GM21576 (cell line): ENCODE data around the gene CMTM8.
A peak's percentile ranks its signal among the peaks of the same experiment; 100 is the strongest.

Experiments used
- ATAC-seq: cut with Tn5 transposase; IDR thresholded peaks from one replicate; pipeline ENCODE4 v1.9.1; 2021; ENCODE audit warnings: mild to moderate bottlenecking, moderate library complexity; ENCODE audit not compliant: unreplicated experiment

The CMTM8 gene

DNA sequence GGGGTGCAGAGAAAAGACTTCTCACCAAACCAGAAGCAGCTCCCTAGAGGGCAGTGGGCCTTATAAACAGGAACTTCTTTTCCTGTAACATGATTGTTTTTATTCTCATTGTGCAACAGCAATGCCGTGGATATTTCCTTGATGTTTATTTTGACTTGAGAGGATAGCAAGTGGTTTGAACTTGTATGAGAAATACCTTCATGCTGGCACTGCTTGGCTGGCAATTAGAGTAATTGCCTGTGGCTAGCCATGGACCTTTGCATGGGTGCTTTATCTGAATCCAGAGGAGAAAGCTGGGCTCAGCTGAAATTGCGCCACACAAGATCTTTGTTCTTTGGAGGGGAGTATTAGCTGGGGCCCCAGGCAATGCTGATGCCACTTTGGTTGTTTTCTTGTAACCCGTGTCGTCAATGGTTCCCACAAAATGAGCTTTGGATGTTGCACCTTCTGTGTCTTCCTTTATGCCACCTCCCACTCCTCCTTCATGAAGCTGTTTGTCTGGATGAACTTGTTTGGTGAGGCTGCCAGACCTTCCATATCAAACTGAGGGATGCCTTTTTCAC lies 37.9 kb downstream of the CMTM8 start:
- no peak for ATAC-seq

DNA sequence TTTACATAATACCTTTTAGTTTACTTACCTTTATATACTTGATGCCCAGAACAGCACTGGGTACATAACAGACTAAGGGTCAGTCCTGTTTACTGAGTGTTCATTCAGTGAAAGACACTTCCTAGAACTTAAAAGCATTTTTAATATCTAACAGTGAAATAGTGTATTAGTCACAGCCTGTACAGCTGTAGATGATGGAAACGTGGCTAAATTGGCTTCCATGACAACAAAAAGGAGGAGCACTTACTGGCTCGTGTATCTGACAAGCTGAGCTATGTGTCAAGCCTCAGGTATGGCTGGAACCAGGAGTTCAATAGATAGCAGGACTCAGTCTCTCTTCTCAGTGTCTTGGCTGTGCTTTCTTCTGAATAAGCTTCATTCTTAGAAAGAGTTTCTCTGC lies 40.2 kb downstream of the CMTM8 start:
- ATAC-seq, result no peak

- no peak for ATAC-seq
These were observed 41.9 kb downstream of the CMTM8 start for GRCh38 chr3:32280262-32280910.

DNA sequence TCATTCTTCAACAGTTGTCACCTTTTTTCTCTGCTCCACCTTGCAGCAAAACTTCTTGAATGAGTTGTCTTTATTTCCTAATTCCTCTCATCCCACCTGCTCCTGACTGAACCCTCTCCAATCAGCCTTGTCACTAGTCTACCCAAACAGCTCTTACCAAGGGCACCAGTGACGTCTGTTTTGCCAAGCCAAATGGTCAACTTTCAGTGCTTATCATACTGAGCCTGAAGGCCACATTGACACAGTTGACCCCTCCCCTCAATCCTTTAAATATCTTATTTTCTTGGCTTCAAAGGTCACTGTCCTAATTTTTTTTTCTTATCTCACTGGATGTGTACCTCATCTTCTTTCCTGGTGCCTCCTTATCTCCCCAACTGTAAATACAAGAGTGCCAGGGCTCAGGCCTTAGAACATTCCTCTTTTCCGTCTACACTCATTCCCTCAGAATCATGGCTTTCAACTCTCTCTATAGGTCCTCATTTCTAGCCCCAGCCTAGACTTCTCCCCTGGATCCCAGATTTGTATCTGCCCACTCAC lies 43.2 kb downstream of the CMTM8 start:
- no peak for ATAC-seq

DNA sequence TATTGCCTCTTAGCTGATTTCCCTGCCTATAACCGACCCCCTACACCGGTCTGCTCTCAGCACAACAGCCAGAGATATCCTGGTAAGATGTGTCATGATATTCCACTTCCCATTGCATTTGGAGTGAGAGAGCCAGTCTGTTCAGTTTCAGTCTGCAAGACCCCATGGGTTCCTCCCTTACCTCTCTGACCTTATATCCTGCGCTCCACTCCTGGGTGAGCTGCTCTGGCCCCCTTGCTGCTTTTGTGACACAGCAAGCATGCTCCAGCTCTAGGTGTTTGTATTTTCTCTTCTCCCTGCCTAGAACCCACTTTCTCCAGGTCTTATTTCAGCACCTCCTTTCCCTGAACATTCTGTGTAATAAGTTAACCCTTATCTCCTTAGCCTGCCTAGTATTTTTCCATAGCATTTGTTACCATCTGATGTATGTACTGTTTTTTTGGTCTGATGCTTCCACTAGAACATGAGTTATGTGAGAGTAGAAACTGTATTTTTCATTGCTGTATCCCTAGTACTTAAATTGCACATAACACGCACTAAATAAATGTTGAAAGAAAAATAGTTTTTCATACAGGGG lies 44.2 kb downstream of the CMTM8 start:
- ATAC-seq, result no peak

- no peak for ATAC-seq
These were observed 44.8 kb downstream of the CMTM8 start for GRCh38 chr3:32283304-32283703.

GRCh38 chr3:32284443-32285212 lies 46.1 kb downstream of the CMTM8 start:
- no peak for ATAC-seq

GRCh38 chr3:32285891-32286290 lies 47.4 kb downstream of the CMTM8 start:
- ATAC-seq, result no peak

DNA sequence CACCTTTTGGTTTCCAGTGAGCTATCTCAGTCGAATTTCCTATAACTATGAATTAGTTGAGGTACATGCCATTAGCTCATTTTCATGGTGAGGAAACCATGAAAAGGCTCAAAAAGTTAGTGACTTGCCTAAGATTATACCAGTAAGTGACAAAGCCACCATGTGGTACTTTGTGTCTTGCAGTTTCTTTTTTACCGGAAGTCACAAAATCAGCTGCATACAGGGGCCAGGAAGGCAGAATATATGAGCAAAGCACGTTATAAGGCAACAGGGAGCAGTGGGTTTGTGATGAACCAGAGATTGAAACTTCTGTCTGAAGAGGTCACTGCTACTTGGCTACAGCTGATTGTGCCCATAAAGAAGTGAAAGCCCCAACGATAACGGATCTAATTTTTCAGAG lies 50.3 kb downstream of the CMTM8 start:
- ATAC-seq, result no peak

DNA sequence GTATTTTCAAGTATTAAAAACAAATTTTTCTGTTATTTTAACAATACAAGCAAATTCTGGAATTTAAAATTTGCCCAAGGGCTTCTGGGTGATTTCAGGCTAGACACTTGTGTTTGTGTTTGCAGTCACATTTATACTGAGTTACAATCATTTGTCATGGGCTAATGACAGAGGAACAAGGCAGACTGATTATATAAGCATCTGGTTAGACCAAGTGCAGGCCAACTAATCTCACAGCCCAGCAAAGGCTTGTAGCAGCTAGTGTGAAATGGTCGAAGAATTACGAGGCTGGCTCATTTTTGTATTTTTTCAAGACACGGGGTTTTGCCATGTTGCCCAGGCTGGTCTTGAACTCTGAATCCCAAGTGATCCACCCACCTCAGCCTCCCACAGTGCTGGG lies 52.1 kb downstream of the CMTM8 start:
- no peak for ATAC-seq

DNA sequence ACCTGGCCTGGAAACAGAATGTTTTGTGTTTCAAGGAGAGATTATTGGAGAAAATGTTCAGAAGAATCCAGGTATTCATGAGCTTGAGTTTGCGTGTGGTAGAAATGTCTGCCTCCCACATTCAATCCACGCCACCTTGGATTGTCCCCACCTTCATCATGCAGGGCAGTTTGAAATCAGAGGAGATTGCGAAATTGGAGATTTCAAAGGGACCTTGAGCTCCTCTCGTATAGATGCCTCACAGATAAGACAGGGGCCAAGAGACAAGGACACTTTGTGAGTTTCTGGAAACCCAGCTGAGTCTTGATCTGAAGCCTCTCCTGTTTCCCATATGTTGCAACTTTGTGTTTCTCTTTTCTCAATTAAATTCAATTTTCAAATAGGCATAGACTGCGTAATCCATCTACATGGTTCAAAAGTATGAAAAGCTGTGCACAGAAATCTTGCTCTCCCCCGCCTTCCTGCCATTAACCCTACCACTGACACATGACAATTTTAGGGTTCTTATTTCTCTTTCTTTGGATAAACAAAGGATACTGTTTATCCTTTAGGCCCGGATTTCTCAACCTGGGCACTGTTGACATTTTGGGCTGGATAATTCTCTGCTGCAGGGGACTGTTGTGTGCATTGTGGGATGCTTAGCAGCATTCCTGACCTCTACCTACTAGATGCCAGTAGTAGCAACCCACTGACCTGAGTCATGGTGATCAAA lies 53.8 kb downstream of the CMTM8 start:
- no peak for ATAC-seq

DNA sequence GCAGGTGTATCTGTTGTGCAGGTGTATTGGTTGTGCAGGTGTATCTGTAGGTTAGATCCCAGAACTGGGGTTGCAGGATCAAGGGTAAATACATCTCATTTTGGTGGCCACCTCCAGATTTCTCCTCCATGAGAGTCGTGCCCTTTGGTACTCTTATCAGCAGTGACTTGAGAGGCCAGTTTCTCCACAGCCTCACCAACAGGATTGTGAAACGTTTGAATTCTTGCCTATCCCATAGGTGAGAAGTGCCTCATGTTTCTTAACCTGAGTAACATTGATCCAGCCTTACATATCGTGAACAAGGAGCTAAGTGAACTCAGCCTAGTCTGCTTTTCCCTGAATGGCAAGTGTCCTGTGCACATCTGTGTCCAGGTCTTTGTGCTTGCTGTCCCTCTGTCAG lies 55.4 kb downstream of the CMTM8 start:
- no peak for ATAC-seq

DNA sequence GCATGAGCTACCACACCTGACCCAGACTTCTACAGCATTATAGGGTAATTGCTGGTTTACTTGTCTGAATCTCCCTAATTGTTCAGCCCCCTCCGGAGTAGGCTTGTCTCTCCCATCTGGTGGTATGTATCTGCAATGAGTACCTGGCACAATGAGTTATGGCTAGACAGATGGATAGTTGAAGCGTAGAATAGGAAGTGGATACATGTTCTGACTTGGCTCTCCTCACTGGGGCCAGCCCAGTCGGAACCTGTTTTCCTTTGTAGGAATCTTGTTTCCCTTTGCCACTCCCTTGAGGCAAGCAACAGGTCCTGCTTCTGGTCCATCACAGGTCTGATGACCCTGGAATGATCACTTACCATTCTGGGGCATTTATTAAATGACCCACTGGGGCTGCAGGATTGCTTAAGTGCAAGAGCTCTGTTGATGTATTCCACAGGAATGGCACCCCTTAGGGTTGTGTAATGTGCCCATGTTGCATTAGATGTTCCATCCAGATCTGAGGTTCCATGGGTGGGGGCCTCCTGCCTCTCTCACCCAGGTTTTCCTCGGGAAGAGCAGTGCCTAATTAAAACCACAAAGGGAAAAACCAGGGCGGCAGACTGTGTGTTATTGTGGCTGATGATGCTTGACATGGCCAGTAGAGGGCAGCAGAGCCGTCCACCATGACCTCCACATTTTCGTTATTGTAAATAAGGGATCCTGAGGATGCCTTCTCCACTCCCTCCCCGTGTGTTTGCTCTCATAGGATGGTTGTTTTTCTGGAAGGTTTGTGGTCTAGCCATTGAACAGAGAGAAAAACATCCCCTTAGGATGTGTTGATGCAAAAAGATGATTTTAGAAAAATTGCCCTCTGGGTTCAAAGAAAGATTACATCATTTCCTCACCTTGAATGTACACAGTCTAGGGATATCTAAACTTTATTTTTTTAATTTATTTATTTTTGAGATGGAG lies 58.0 kb downstream of the CMTM8 start:
- ATAC-seq, result peak; percentile 89

DNA sequence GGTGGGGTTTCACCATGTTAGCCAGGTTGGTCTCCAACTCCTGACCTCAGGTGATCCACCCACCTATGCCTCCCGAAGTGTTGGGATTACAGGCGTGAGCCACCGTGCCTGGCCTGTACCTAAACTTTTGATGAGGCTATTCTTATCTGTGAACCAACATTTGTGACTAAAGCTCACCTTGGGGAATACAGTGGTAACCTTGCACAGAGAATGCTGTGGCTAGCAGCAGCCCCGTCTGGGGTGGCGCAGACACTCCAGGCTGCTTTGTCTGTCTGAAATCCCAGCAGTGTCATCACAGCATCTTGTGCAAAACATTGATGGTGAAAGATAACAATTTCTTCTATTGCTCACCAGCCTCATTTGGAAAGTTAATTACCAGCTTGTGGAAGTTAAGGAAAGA lies 58.9 kb downstream of the CMTM8 start:
- ATAC-seq, result no peak

DNA sequence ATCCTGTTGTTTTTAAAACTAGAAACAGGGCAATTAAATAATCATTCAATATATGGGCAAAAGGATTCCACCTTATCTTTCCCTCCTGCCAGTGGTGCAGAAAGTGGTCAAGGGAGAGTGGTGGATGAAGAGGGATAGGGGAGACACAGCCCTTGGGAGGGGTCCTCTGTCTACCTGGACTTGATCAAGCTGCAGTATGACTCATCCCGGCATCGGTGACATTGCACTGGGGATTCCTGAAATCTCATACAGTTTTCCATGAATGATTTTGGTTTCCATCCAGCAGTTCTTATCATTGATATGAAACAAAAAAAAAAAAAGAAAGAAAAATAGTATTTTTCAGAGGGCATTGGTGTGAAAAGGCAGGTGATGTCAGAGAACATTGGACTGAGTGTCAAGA lies 62.9 kb downstream of the CMTM8 start:
- no peak for ATAC-seq

- ATAC-seq, result no peak
These were observed 64.3 kb downstream of the CMTM8 start for GRCh38 chr3:32302601-32303398.

- ATAC-seq, result no peak
These were observed 64.9 kb downstream of the CMTM8 start for GRCh38 chr3:32303399-32303747.

GRCh38 chr3:32303977-32304881 lies 65.7 kb downstream of the CMTM8 start:
- no peak for ATAC-seq
